Hippocampal formation (tissue), 2 donors: ENCODE results near the gene C1orf52.

Experiments
- DNase-seq, 2 donors: peaks; one replicate each; lab custom pipeline; 2025; lab: John Stamatoyannopoulos, UW

The C1orf52 gene

GRCh38 chr1:85259118-85259911 is at the start of gene C1orf52:
Gene C1orf52 (minus strand): TSS chr1:85259662. CDS start chr1:85259633, 29 bp downstream.
- DNase-seq = peak; percentile 91 to 92

- DNase-seq = no peak
Observed at GRCh38 chr1:85308833-85309350, 49.4 kb upstream of the C1orf52 start.

DNA sequence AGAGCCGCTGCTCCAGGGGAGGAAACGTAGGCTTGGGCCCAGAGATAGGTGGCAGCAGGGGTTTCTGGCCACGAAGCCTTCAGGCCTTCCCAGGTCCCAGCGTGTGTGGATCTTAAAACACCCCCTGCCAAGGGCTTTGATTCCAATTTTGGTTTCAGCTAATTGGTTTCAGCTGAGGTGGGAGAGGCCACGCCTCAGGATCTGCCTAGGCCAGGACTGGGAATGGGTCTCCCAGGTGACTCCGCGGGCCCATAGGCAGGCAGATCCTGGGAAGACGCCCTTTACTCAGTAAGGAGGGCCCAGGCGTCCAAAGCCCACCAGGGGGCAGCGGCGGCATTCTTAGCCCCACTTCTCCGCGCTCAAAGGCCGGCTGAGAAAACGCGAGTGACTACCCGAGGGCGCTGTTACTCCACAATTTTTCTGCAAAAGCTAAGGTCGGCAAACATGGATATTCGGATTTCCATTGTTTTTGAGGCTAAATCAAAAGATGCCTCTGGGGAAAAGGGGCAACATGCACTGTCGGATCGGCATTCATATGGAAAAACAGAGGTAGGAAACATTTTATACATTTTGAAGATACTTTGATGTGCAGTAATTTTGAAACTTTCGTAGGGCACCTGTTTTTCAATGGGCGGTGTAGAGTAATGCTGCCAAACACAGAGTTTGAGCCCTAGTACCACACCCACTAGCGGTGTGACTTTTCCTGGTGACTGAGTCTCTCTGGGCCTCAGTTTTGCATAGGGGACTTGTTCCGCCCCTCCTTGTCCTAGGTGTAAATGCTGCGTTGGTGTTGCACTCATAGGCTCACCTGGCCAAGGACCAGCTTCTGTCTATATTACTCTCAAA is 48.7 kb upstream of the C1orf52 start:
- peak; percentile 73 to 79 for DNase-seq

GRCh38 chr1:85306236-85306635 is 46.8 kb upstream of the C1orf52 start:
- DNase-seq = no peak

- no peak for DNase-seq
Observed at GRCh38 chr1:85303440-85304162, 44.1 kb upstream of the C1orf52 start.

- DNase-seq = no peak
Observed at GRCh38 chr1:85300140-85300539, 40.7 kb upstream of the C1orf52 start.

- DNase-seq = peak in 1 of 2 donors; percentile 53
Observed at GRCh38 chr1:85297855-85298629, 38.6 kb upstream of the C1orf52 start.

- DNase-seq = no peak
Observed at GRCh38 chr1:85297538-85297854, 38.0 kb upstream of the C1orf52 start.

- DNase-seq = no peak
Observed at GRCh38 chr1:85296980-85297379, 37.5 kb upstream of the C1orf52 start.

- no peak for DNase-seq
Observed at GRCh38 chr1:85295654-85296053, 36.2 kb upstream of the C1orf52 start.

DNA sequence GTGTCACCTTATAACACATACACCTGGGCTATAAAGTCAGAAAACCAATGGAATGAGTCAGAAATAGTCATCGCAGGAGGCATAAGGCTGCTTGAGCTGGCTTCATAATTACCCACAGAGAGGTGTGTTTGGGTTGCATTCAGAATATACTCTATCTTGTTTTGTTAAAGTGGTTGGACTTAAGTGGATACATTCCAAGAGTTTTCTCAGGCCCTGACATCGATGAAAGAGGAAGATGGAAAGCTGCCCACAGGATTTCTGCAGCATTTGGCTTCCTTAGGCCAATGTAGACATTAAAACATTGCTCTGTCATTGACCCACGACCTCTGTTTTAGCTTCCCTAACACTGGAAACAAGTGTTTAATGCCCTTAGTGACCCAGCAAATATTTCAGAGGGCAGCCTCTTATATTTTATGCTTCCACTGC is 35.6 kb upstream of the C1orf52 start:
- DNase-seq = no peak

DNA sequence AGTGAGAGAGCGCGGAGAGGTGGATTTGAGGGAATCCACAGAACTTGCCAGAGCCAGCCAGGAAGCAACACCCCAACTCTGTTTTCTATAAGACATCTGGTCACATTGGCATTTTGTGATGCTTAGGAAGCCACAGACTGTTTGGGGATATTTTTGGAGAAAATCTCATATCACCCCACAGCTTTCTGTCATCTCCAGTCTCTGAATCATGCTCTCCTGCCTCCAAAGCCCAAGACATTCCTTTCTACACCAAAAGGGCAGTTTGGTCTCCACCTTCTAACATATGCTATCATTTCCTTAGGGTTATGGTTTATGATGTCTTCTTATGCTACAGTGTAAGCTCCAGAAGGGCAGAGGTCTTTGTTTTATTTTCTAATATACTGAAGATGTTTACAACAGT is 31.4 kb upstream of the C1orf52 start:
- DNase-seq = no peak

- DNase-seq = no peak
Observed at GRCh38 chr1:85289848-85290335, 30.4 kb upstream of the C1orf52 start.

DNA sequence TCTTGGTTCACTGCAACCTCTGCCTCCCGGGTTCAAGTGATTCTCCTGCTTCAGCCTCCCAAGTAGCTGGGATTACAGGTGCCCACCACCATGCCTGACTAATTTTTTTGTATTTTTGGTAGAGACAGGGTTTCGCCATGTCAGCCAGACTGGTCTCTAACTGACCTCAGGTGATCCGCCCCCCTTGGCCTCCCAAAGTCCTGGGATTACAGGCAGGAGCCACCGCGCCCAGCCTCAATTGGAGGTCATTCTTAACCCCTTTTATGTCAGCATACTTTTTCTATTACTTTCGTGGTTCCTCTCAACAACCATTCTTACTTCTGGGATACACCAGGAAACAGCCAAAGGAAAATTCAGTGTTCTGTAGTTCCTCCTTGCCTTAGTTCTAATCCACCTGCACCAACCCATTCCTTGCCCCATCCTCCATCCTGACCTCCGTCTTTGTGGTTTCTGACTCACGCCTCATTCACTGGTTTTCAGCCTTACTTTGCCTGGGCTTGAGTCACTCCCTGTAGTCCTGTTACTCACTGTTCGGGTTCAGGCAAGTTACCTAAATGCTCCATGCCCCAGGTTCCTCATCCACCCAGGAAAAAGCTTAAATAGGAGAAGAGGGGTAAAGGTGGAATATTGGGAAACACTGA is 29.9 kb upstream of the C1orf52 start:
- no peak for DNase-seq

- DNase-seq = no peak
Observed at GRCh38 chr1:85284202-85284601, 24.7 kb upstream of the C1orf52 start.

GRCh38 chr1:85283475-85284199 is 24.2 kb upstream of the C1orf52 start:
- DNase-seq = no peak

GRCh38 chr1:85282424-85282823 is 23.0 kb upstream of the C1orf52 start:
- DNase-seq = no peak

GRCh38 chr1:85280636-85281035 is 21.2 kb upstream of the C1orf52 start:
- DNase-seq = no peak

GRCh38 chr1:85279458-85280080 is 20.1 kb upstream of the C1orf52 start:
- DNase-seq = no peak
